HUES6 (cell line): ENCODE results near the gene SPG7.

Source experiments
- H3K27ac ChIP-seq: 2 replicates; pipeline ENCODE4 v1.7.0; 2013; ENCODE audit warnings: low read depth, mild to moderate bottlenecking, low read length, inconsistent platforms
- H3K27me3 ChIP-seq: 2 replicates; pipeline ENCODE4 v1.6.1; 2013; ENCODE audit warnings: low read length; ENCODE audit not compliant: control insufficient read depth, insufficient read depth
- H3K36me3 ChIP-seq: 2 replicates; pipeline ENCODE4 v1.6.1; 2013; ENCODE audit warnings: low read length; ENCODE audit not compliant: control insufficient read depth, insufficient read depth
- H3K4me1 ChIP-seq: 2 replicates; pipeline ENCODE4 v1.6.1; 2013; ENCODE audit warnings: low read length; ENCODE audit not compliant: control insufficient read depth, insufficient read depth
- H3K4me3 ChIP-seq: 2 replicates; pipeline ENCODE4 v1.5.1; 2013; ENCODE audit warnings: low read depth, low read length
- H3K9ac ChIP-seq: one replicate; pipeline ENCODE4 v1.6.1; 2013; ENCODE audit warnings: mild to moderate bottlenecking, low read length
- H3K9me3 ChIP-seq: 2 replicates; pipeline ENCODE4 v1.6.1; 2013; ENCODE audit warnings: low read depth, low read length; ENCODE audit not compliant: control insufficient read depth, insufficient read depth

The SPG7 gene

DNA sequence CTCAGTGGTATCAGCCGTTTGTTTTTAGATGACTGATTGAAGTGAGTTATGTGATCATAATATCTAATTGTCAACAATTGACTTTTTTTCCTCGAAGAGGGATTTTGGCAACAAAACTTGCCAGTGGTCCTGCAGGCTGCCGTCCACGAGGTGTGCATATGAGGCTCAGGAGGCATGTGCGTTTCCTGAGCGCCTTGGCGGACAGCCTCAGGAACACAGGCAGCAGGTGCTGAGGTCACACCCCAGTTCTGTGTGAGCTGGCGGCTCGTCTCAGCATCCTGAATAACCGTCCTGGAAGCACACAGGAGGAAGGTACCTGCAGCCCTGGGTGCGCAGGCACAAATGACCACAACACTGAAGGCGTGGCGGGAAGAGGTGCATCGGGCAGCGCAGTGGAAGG is 11.7 kb downstream of the SPG7 start:
- Histone ChIP-seq H3K9me3 (no peaks in the 10 kb centered on the region), H3K27me3 (no peaks in the 10 kb centered on the region), H3K36me3 (peaks cover 86% of the 10 kb centered on the region), H3K27ac (no peak overlapping the region), H3K9ac (no peak overlapping the region), H3K4me1 (peaks cover 6% of the 10 kb centered on the region; the same call in 1 of the 2 replicates), H3K4me3 (no peak overlapping the region)

DNA sequence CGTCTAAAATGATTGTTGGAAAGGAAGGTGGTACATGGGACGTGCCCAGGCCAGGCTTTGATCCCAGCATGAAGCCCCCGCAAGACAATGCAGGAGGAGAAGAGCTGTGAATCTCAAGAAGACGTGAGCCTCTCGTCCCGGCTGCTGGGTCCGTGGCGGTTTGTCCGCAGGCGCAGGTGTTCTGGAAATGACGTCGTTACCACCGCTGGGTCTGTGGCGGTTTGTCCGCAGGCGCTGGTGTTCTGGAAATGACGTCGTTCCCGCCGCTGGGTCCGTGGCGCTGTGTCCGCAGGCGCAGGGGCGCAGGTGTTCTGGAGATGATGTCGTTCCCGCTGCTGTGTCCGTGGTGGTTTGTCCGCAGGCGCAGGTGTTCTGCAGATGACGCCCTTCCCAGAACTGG is 14.1 kb downstream of the SPG7 start:
- Histone ChIP-seq H3K27me3 (no peaks in the 10 kb centered on the region), H3K9me3 (no peaks in the 10 kb centered on the region), H3K4me3 (no peak overlapping the region), H3K36me3 (peaks cover 96% of the 10 kb centered on the region), H3K4me1 (peaks cover 6% of the 10 kb centered on the region; the same call in 1 of the 2 replicates), H3K27ac (no peak overlapping the region), H3K9ac (no peak overlapping the region)

DNA sequence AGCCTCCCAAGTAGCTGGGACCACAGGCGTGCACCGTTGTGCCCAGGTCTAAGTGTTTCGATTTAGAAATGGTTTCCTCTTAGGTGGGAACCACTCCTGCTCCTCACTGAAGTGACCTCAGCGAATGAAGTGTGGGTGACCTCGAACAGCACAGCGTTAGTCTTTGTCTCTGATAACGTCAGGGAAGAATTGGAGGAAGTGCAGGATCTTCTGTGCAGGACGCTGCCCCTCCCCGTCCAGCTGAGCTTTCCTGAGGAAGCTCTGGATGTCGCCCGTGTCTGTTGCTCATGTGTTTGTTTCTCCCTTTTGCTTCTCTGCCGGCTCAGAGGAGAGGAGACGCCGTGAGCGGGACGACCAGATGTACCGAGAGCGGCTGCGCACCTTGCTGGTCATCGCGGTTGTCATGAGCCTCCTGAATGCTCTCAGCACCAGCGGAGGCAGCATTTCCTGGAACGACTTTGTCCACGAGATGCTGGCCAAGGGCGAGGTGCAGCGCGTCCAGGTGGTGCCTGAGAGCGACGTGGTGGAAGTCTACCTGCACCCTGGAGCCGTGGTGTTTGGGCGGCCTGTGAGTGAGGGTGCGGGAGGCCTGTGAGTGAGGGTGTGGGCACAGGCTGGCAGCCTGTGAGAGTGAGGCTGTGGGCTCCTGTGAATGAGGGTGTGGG is 15.6 kb downstream of the SPG7 start:
- H3K4me1 ChIP-seq: peaks cover 6% of the 10 kb centered on the region; the same call in 1 of the 2 replicates
- H3K27me3 ChIP-seq: no peaks in the 10 kb centered on the region
- H3K36me3 ChIP-seq: peaks cover 94% of the 10 kb centered on the region
- no peaks in the 10 kb centered on the region for H3K9me3 ChIP-seq
- no peak overlapping the region for H3K4me3 ChIP-seq
- H3K27ac ChIP-seq: no peak overlapping the region
- no peak overlapping the region for H3K9ac ChIP-seq

DNA sequence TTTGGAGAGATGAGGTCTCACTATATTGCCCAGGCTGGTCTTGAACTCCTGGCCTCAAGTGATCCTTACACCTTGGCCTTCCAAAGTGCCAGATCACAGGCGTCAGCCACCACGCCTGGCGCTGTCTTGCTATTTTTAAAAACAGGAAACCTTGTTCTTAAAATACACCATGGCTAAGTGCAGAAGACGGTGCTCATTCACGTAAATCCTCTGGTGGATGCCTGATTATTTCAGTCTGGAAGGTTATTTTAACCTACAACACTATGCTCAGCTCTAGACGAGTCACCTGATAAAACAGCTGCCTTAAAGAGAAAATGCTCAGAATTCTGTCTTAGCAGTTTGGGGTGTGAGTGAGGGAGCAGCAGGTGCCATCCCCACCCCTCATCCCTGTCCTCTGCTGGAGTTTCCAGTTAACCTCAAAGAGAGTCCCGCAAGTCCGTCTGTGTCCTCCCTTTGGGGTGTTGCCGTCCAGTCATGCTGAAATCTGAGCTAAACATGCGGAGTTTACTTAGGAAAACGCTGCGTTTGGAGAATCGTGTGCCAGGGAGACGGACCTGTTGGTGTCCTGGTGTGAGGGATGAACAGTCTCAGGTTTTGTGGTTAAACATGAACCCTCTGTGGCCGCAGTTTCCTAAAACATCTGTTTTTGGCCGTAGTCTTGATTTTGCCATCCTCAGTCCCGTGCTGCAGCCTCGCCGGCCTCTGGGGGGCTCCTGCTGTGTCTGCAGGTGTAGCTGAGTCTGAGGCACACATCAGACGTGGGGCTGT is 17.1 kb downstream of the SPG7 start:
- Histone ChIP-seq H3K36me3 (peaks cover 94% of the 10 kb centered on the region), H3K27me3 (no peaks in the 10 kb centered on the region), H3K4me3 (no peak overlapping the region), H3K4me1 (peaks cover 6% of the 10 kb centered on the region; the same call in 1 of the 2 replicates), H3K9ac (no peak overlapping the region), H3K9me3 (no peaks in the 10 kb centered on the region), H3K27ac (no peak overlapping the region)

DNA sequence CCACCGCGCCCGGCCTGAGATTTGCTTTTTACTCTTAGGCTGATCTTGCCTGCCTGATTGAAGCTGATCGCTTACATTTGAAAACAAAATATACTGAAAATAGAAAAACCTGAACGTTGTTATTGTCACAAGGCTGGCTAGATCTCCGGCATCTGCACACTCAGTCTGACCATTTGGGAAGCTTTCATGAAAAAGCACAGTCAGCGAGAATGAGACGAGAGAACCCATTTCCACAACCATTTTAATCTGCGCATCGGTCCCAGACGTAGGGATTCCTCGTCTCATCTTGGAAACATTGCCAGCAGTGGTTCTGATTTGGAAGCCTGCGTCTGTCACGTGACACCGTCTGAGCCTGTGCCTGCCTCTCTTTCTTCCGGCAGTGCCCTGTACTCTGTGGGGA is 20.9 kb downstream of the SPG7 start:
- no peak overlapping the region for H3K27ac ChIP-seq
- no peak overlapping the region for H3K4me3 ChIP-seq
- no peak overlapping the region for H3K9ac ChIP-seq
- H3K9me3 ChIP-seq: no peaks in the 10 kb centered on the region
- peaks cover 94% of the 10 kb centered on the region for H3K36me3 ChIP-seq
- no peaks in the 10 kb centered on the region for H3K27me3 ChIP-seq
- H3K4me1 ChIP-seq: no peaks in the 10 kb centered on the region

DNA sequence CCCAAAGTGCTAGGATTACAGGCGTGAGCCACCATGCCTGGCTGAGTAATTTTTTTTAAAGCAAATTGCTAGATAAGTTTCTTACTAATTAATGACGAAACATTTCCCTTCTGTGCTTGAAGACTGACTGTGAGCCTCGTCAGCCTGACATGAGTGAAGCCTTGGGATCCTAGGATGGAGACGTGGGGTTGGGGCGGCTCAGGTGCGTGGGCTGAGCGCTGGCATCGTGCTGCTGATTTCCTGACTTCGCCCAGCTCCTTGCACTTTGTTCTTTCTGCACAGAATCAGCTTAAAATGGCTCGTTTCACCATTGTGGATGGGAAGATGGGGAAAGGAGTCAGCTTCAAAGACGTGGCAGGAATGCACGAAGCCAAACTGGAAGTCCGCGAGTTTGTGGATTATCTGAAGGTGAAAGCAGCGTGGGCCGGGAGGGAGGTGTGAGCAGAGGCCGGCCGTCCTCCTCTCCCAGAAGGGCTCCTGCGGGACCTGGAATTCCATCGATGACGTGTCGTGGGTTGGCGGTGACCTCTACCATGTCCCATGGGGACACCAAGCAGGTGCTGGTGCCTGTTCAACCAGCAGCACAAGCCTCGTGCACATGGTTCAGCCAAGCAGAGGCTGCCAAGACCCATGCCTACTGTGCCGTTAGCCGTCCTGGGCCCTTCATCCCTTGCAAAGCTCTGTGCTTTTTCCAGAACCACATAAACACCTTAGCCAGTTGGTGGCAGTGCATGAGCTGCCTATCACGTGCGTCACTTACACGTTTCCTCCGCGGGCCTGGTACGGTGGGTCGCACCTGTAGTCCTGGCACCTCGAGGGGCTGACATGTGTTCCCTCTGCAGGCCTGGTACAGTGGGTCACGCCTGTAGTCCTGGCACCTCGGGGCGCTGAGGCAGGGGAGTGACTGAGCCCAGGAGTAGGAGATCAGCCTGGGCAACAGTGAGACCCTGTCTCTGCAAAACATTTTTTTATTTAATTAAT is 22.5 kb downstream of the SPG7 start:
- H3K9ac ChIP-seq: no peak overlapping the region
- H3K36me3 ChIP-seq: peaks cover 94% of the 10 kb centered on the region
- H3K4me3 ChIP-seq: no peak overlapping the region
- no peaks in the 10 kb centered on the region for H3K9me3 ChIP-seq
- H3K4me1 ChIP-seq: no peaks in the 10 kb centered on the region
- no peak overlapping the region for H3K27ac ChIP-seq
- H3K27me3 ChIP-seq: no peaks in the 10 kb centered on the region

DNA sequence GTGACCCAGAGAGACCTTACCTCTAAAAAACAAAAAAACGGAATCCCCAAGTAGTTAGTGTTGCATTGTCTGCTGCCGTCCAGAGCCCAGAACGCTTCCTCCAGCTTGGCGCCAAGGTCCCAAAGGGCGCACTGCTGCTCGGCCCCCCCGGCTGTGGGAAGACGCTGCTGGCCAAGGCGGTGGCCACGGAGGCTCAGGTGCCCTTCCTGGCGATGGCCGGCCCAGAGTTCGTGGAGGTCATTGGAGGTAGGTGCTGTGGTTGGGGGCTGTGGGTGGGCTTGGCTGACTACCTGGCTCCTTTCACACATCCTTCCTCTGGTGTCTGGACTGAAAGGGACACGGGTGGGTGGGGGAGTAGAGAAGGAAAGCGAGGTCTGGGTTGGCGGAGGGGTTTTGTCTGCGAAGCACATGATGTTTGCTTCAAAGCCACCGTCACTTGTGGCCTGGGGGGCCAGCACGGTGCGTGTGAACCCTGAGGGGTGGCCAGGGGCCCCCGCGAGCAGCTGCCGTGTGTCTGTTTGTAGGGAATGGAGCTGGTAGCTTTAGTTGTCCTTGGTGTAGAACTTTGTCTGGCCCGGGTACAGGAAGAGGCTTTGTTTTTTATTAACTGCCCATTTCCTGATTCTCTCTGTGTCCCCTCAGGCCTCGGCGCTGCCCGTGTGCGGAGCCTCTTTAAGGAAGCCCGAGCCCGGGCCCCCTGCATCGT is 23.8 kb downstream of the SPG7 start:
- no peaks in the 10 kb centered on the region for H3K27me3 ChIP-seq
- H3K4me3 ChIP-seq: no peak overlapping the region
- no peaks in the 10 kb centered on the region for H3K9me3 ChIP-seq
- no peak overlapping the region for H3K9ac ChIP-seq
- no peak overlapping the region for H3K27ac ChIP-seq
- H3K36me3 ChIP-seq: peaks cover 87% of the 10 kb centered on the region
- no peaks in the 10 kb centered on the region for H3K4me1 ChIP-seq

DNA sequence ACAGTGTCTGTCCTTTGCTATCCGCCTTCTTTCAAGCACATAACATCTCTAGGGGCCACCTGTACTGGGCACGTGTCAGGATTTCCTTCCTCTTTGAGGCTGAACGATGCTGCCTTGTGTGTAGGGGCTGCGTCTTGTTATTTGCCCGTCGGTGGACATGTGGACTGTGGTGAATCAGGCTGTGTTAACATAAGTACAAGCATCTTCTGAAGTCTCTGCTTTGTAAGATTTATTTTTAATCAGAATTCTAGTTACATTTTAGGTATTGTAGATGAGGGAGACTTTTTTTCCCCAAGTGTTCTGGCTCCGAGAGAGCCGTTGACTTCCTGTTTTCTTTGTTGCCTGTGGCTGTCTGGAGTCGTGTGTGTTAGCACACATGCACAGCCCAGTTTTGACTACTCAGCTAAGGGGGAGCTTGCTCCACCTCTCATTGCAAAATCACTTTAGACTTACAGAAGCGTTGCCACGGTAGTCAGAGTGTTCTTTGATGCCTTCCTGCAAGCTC is 26.1 kb downstream of the SPG7 start:
- Histone ChIP-seq H3K27ac (no peak overlapping the region), H3K36me3 (peaks cover 87% of the 10 kb centered on the region), H3K9me3 (no peaks in the 10 kb centered on the region), H3K4me1 (no peaks in the 10 kb centered on the region), H3K27me3 (no peaks in the 10 kb centered on the region), H3K9ac (no peak overlapping the region), H3K4me3 (no peak overlapping the region)

DNA sequence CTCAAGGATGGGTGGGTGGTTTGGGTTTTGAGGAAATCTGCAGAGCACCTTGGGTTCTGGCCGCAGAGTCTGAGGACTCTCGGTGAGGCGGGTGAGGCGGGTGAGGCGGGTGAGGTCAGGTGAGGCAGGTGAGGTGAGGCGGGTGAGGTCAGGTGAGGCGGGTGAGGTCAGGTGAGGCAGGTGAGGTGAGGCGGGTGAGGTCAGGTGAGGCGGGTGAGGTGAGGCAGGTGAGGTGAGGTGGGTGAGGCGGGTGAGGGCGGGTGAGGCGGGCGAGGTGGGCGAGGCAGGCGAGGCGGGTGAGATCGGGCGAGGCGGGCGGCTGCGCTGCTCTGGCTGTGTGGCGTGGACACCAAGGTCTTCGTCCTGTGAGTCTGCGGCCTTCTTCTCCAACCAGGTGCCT is 28.2 kb downstream of the SPG7 start:
- no peaks in the 10 kb centered on the region for H3K27me3 ChIP-seq
- H3K9me3 ChIP-seq: no peaks in the 10 kb centered on the region
- H3K4me1 ChIP-seq: no peaks in the 10 kb centered on the region
- no peak overlapping the region for H3K4me3 ChIP-seq
- peaks cover 83% of the 10 kb centered on the region for H3K36me3 ChIP-seq
- H3K9ac ChIP-seq: no peak overlapping the region
- no peak overlapping the region for H3K27ac ChIP-seq

DNA sequence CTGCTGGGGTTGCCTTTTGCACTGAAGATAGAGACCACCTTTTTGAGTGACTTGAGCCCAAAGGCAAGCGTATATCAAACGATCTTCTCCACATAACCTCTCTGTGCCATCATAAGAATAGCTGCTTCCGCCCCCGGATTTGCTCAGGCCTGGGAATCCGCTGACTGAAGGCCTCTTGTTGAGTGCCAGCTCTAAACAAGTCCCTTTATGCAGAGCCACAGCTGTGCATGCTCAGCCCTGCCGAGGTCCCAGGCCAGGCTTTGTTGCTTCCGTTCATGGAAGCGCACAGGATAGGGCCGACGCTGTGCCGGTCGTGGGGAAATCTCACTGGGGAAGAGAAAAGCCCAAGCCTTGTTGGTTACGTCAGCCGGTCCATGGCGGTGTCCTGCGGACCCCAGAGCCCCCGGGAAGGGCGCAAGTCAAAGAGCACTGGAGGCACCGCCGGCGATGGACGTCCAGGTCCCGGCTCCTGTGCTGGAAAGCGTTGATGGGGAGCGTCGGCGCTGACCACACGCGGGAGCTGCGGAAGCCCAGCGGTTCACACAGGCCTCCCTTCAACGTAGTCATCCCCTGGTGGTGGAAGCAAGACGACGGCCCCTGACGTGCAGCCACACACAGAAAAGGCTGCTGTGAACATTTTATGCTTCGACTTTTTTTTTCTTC is 28.8 kb downstream of the SPG7 start:
- no peak overlapping the region for H3K9ac ChIP-seq
- no peak overlapping the region for H3K4me3 ChIP-seq
- no peaks in the 10 kb centered on the region for H3K27me3 ChIP-seq
- H3K27ac ChIP-seq: no peak overlapping the region
- H3K4me1 ChIP-seq: no peaks in the 10 kb centered on the region
- H3K9me3 ChIP-seq: no peaks in the 10 kb centered on the region
- H3K36me3 ChIP-seq: peaks cover 82% of the 10 kb centered on the region
